Fibroblast of lung (primary cell): ENCODE results near the gene PACRG. TPM values are rescaled to one million over a fixed set of nuclear protein-coding genes. Genes with fewer than 3 reads are reported as not detected.

Experiments
- DNase-seq, 2 donors: peaks; one replicate each; pipeline versions ENCODE4 v3.0.0 to v3.0.0-alpha.2; 2010; ENCODE audit warnings: low read depth in 2 of 2
- H2AFZ ChIP-seq: 2 replicates; pipeline ENCODE4 v1.5.1; 2012; ENCODE audit warnings: low read length, control low read depth, inconsistent platforms
- H3K27ac ChIP-seq: 2 replicates; pipeline ENCODE4 v1.5.1; 2011; ENCODE audit warnings: low read length, control low read depth; ENCODE audit not compliant: insufficient read depth
- H3K27me3 ChIP-seq: 2 replicates; pipeline ENCODE4 v1.5.1; 2011; ENCODE audit warnings: mild to moderate bottlenecking, low read length; ENCODE audit not compliant: control insufficient read depth, insufficient read depth
- H3K36me3 ChIP-seq: 2 replicates; pipeline ENCODE4 v1.5.1; 2011; ENCODE audit warnings: low read length; ENCODE audit not compliant: control insufficient read depth, insufficient read depth
- H3K4me1 ChIP-seq: 2 replicates; pipeline ENCODE4 v1.5.1; 2011; ENCODE audit warnings: low read length; ENCODE audit not compliant: control insufficient read depth, insufficient read depth; ENCODE audit errors: extremely low read depth
- H3K4me2 ChIP-seq: 2 replicates; pipeline ENCODE4 v1.5.1; 2011; ENCODE audit warnings: low read length, control low read depth; ENCODE audit not compliant: insufficient read depth; ENCODE audit errors: extremely low read depth
- H3K4me3 ChIP-seq, 4 experiments: fragments of 200-600 bp in 1 of 4; sonication (generic) in 1 of 4; replicated peaks in 1 of 4; 2 replicates each; pipeline ENCODE4 v1.5.1; 2011 to 2016; ENCODE audit warnings: low read length in 4 of 4, low read depth in 3 of 4, mild to moderate bottlenecking in 3 of 4, control low read depth in 2 of 4, inconsistent platforms in 1 of 4, mixed read lengths in 1 of 4; ENCODE audit not compliant: insufficient read depth in 1 of 4; ENCODE audit errors: control extremely low read depth in 1 of 4
- H3K79me2 ChIP-seq: 2 replicates; pipeline ENCODE4 v1.5.1; 2012; ENCODE audit warnings: mild to moderate bottlenecking, low read length, inconsistent platforms; ENCODE audit not compliant: control insufficient read depth, insufficient read depth
- H3K9ac ChIP-seq: 2 replicates; pipeline ENCODE4 v1.5.1; 2011; ENCODE audit warnings: mild to moderate bottlenecking, low read length, control low read depth; ENCODE audit not compliant: insufficient read depth
- H3K9me3 ChIP-seq: 2 replicates; pipeline ENCODE4 v1.5.1; 2012; ENCODE audit warnings: low read depth, low read length; ENCODE audit not compliant: control insufficient read depth, insufficient read depth
- H4K20me1 ChIP-seq: 2 replicates; pipeline ENCODE4 v1.5.1; 2011; ENCODE audit warnings: low read length; ENCODE audit not compliant: control insufficient read depth, insufficient read depth; ENCODE audit errors: extremely low read depth
- EZH2 ChIP-seq: IDR thresholded peaks from 2 replicates; pipeline ENCODE4 v1.5.1; 2012; ENCODE audit warnings: low read length, control low read depth, mild to moderate bottlenecking; ENCODE audit errors: missing control alignments
- polyA plus RNA-seq, 2 donors: library from polyadenylated mRNA; depleted of rRNA in 1 of 2; stranded (reverse) in 1 of 2; unstranded in 1 of 2; fragments of >200 nt; gene quantifications; 2 replicates each; pipeline ENCODE4 v1.2.1, GENCODE V29; 2011 to 2012; ENCODE audit warnings: missing spikeins in 1 of 2
- total RNA-seq: library from RNA; depleted of rRNA; stranded (reverse); fragments of >200 nt; gene quantifications from 2 replicates; pipeline ENCODE4 v1.2.1, GENCODE V29; 2014
- TF ChIP-seq, protein P1 (sequence below), 2 donors: IDR thresholded peaks in 1 of 2; conservative IDR thresholded peaks in 1 of 2; 1 replicate in 1 of 2; 2 replicates in 1 of 2; pipeline ENCODE4 v1.5.1; 2011 to 2012; ENCODE audit warnings: low read length in 2 of 2, control low read depth in 1 of 2, inconsistent platforms in 1 of 2, low read depth in 1 of 2, mild to moderate bottlenecking in 1 of 2

Gene PACRG
- total and polyA plus RNA-seq, 2 donors (not counting 1 experiment from before 2014, with no cell fraction given): 0.30 to 0.66 TPM

DNA sequence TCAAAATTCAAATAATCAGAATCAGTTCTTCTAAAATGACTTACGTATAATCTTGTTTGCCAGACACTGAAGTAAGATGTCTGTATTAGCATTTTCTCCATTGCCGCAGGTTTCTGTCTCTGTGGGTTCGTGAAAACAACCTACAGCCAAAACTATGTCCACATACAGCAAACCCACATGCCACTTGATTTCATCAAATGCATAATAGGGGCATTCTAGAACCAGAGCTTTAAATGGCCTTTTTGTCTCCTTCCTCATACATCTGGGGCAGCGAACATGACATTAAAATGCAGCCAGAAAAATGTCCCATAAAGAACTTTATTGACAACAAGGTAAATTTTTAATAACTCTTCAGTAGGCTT lies 596.5 kb downstream of the PACRG start:
- Histone ChIP-seq H3K27ac (no peak overlapping the region), H3K4me3 (no peak overlapping the region), H3K4me1 (no peaks in the 10 kb centered on the region), H3K27me3 (no peaks in the 10 kb centered on the region), H3K9me3 (no peaks in the 10 kb centered on the region), H4K20me1 (no peaks in the 10 kb centered on the region), H3K79me2 (no peaks in the 10 kb centered on the region), H3K36me3 (no peaks in the 10 kb centered on the region), H3K9ac (no peak overlapping the region), H2AFZ (no peak overlapping the region), H3K4me2 (no peak overlapping the region)
- DNase-seq: no peak
- TF ChIP-seq, protein P1, sequence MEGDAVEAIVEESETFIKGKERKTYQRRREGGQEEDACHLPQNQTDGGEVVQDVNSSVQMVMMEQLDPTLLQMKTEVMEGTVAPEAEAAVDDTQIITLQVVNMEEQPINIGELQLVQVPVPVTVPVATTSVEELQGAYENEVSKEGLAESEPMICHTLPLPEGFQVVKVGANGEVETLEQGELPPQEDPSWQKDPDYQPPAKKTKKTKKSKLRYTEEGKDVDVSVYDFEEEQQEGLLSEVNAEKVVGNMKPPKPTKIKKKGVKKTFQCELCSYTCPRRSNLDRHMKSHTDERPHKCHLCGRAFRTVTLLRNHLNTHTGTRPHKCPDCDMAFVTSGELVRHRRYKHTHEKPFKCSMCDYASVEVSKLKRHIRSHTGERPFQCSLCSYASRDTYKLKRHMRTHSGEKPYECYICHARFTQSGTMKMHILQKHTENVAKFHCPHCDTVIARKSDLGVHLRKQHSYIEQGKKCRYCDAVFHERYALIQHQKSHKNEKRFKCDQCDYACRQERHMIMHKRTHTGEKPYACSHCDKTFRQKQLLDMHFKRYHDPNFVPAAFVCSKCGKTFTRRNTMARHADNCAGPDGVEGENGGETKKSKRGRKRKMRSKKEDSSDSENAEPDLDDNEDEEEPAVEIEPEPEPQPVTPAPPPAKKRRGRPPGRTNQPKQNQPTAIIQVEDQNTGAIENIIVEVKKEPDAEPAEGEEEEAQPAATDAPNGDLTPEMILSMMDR (conservative IDR thresholded peaks at IDR 0.05 in 1 of 2, IDR thresholded peaks at IDR 0.05 in 1 of 2; ENCODE audit: low read depth in 1 of 2, low read length in 2 of 2): no peak
- TF ChIP-seq EZH2: no peak

DNA sequence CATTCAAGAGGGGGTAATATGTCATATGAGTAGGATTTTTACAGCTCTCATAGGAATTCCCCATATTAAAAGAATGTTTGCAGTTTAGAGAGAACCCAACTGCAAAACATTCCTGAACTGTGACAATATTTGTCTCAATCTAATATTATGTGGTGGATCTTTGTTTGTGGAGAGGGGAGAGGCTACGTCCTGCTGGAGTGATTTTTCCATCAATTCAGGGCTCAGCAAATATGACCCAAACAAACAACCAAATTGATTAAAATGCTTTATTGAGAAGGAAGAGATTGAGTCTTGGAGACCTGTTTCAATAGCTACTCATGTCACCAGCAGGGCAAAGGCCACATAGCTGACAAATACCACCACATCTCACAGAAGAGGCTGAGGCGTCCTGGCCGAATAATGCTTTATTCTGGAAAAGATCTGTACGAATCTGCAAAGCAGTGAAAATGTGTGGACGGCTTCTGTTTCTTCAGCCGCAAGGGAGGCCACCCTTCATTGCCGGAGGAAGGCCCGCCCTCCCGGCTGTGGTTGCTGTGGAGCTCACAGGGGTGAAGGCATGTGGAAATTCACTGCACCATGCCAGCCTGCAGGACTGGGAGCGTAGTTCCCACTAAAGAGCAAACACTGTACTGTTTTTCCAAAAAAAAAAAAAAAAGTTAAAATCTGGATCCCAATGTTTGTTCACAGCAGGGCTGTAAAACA lies 597.1 kb downstream of the PACRG start:
- no peaks in the 10 kb centered on the region for H3K9me3 ChIP-seq
- TF ChIP-seq, protein P1 (conservative IDR thresholded peaks at IDR 0.05 in 1 of 2, IDR thresholded peaks at IDR 0.05 in 1 of 2; ENCODE audit: low read depth in 1 of 2, low read length in 2 of 2): no peak
- TF ChIP-seq EZH2: no peak
- no peak overlapping the region for H3K27ac ChIP-seq
- no peaks in the 10 kb centered on the region for H4K20me1 ChIP-seq
- H3K4me3 ChIP-seq: no peak overlapping the region
- H3K4me1 ChIP-seq: no peaks in the 10 kb centered on the region
- no peak overlapping the region for H3K9ac ChIP-seq
- H3K36me3 ChIP-seq: no peaks in the 10 kb centered on the region
- H3K27me3 ChIP-seq: no peaks in the 10 kb centered on the region
- no peak overlapping the region for H3K4me2 ChIP-seq
- DNase-seq: peak; percentile 42 to 63
- H3K79me2 ChIP-seq: no peaks in the 10 kb centered on the region
- no peak overlapping the region for H2AFZ ChIP-seq

DNA sequence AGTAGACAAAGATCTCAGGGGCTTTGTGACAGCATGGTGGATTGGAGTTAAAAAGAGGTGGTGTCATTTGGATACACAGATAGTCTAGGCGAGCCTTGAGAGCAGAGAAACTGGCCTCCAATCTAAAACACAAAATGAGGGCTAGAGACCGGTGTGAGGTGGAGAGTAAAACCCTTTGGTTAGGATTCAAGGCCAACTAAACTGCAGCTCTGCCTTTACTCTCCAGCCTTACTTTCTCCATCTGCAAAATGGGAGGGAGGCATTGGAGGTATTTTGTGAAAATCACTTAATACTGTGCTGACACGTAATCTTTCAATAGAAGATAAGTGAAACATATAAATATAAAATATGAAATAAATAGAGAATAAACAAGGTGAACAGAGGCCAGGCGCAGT lies 597.6 kb downstream of the PACRG start:
- Histone ChIP-seq H3K36me3 (no peaks in the 10 kb centered on the region), H3K79me2 (no peaks in the 10 kb centered on the region), H3K27ac (no peak overlapping the region), H3K4me1 (no peaks in the 10 kb centered on the region), H4K20me1 (no peaks in the 10 kb centered on the region), H3K27me3 (no peaks in the 10 kb centered on the region), H2AFZ (no peak overlapping the region), H3K4me2 (no peak overlapping the region), H3K9me3 (no peaks in the 10 kb centered on the region), H3K4me3 (no peak overlapping the region), H3K9ac (no peak overlapping the region)
- TF ChIP-seq, protein P1 (conservative IDR thresholded peaks at IDR 0.05 in 1 of 2, IDR thresholded peaks at IDR 0.05 in 1 of 2; ENCODE audit: low read depth in 1 of 2, low read length in 2 of 2): no peak
- no peak for TF ChIP-seq EZH2
- DNase-seq: no peak
